ENCODE measurements around the gene CDCP1.

CDCP1 gene

DNA sequence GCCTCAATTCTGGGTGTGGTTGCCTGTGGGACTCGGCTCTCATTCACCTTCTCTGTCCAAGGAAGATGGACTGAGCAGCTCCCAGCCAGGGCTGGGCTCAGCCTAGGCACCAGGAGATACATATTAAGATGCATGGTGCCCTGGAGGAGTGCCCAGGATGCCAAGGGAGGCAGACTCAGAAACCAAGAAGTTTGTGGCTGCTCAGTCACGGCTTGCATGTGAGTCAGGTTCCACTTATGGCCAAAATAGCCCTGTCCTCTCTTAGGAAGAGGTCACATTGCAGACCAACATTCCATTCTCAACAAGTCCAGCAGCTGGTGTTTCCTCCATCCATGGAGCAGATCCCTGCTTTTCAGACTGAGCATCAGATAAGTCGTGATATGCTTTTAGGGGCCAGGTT lies 21.8 kb downstream of the CDCP1 start:
- Histone ChIP-seq H2AFZ (ENCODE audit: low read length, unreplicated experiment) (no peak overlapping the region), H3K4me3 (ENCODE audit: low read depth, low read length) (peak overlapping the region; percentile 8; the same call in 1 of the 2 replicates), H3K27me3 (ENCODE audit: insufficient read depth, low read length) (no peaks in the 10 kb centered on the region), H3K79me2 (ENCODE audit: control insufficient read depth, insufficient read depth, low read length, unreplicated experiment) (no peaks in the 10 kb centered on the region), H3K27ac (ENCODE audit: low read depth, low read length) (peak overlapping the region; percentile 98), H3K4me1 (ENCODE audit: control insufficient read depth, insufficient read depth, low read length, unreplicated experiment) (peaks cover 69% of the 10 kb centered on the region), H3K36me3 (ENCODE audit: insufficient read depth, low read length) (no peaks in the 10 kb centered on the region)

DNA sequence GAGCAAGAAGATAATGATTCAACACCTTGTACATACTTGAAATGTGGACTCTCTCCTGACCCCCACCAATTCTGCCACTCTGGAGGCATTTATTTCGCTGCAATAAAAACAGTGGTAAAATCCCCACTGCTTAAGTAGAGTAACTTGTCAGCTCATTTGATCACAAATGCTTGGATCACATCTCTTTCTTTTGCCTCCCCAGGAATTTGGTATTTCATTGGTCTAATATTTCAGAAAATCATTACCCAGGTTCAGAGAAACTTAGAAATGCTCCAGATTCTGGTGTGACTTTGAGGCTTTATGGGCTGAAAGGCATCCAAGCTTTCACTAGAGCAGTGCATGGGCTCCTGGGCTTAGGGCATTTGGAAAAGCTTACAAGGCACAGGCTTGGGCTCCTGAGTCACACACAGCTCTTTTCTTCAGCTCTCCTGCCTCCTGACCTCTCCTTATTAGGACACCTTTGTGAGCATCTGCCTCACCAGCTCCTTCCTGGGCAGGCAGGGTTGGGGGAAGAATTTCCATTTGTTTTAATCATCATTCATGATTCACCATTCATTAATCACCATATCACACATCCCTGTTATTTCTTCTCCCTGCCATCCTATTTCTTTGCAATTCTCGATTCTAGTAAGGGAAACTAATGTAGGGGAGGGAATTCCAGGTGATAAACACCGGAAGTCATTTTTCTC lies 22.5 kb downstream of the CDCP1 start:
- Histone ChIP-seq H2AFZ (ENCODE audit: low read length, unreplicated experiment) (no peak overlapping the region), H3K27ac (ENCODE audit: low read depth, low read length) (peak overlapping the region; percentile 98), H3K27me3 (ENCODE audit: insufficient read depth, low read length) (no peaks in the 10 kb centered on the region), H3K79me2 (ENCODE audit: control insufficient read depth, insufficient read depth, low read length, unreplicated experiment) (no peaks in the 10 kb centered on the region), H3K4me1 (ENCODE audit: control insufficient read depth, insufficient read depth, low read length, unreplicated experiment) (peaks cover 69% of the 10 kb centered on the region), H3K4me3 (ENCODE audit: low read depth, low read length) (peak overlapping the region; percentile 8; the same call in 1 of the 2 replicates), H3K36me3 (ENCODE audit: insufficient read depth, low read length) (no peaks in the 10 kb centered on the region)

DNA sequence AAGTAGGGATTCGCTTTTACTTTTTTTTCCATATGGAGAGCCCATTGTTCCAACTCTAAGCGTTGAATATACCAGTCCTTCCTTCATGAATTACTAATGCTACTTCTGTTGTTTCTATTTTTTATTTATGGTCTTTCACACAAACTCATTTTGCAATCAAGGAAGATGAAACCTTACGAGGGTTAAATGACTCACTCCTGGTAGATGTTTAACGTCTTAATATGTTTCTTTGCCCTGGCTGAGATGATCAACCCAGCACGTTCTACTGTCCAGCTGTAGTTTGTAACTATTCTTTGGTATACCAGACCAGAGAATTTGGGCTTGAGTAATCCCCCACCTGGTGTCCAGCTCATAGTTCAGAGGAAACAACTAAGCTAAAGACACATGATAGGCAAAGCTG lies 23.1 kb downstream of the CDCP1 start:
- Histone ChIP-seq H3K4me3 (ENCODE audit: low read depth, low read length) (peak overlapping the region; percentile 8; the same call in 1 of the 2 replicates), H3K79me2 (ENCODE audit: control insufficient read depth, insufficient read depth, low read length, unreplicated experiment) (no peaks in the 10 kb centered on the region), H3K36me3 (ENCODE audit: insufficient read depth, low read length) (no peaks in the 10 kb centered on the region), H2AFZ (ENCODE audit: low read length, unreplicated experiment) (no peak overlapping the region), H3K4me1 (ENCODE audit: control insufficient read depth, insufficient read depth, low read length, unreplicated experiment) (peaks cover 69% of the 10 kb centered on the region), H3K27me3 (ENCODE audit: insufficient read depth, low read length) (no peaks in the 10 kb centered on the region), H3K27ac (ENCODE audit: low read depth, low read length) (peak overlapping the region; percentile 98)

DNA sequence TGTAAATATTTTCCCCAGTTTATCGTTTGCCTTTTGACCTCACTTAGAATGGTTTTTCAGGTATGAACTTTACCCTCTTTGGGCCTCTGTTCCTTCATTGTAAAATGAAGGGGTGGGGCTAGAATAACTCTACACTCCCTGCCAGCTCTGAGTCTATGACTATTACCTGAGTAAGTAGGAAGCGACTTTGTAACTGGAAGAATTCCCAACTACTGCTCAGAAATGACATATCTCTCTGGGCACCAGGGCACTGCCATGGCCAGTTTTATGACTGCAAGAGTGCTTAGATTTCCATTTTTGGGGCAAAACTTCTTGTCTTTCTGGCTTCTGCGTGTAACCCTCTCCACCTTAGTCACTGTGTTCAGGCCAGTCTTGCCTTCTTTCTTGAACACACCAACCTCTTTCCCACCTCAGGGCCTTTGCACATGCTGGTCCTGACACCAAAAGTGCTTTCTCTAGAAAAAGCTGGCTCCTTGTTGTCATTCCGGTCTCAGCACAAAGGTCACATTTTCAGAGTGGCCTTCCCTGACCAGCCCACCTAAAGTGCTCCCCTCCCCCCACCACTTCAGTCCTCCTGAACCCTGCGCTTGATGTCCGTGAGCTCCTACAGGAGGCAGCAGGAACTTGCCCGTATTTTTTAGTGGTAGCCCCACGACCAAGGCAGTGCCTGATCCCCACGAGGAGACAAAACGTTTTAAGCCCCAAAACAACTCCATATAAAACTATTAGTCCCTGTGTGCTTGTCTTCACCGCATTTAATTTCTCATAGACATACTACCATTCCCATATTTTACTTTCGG lies 25.6 kb downstream of the CDCP1 start:
- Histone ChIP-seq H3K4me1 (ENCODE audit: control insufficient read depth, insufficient read depth, low read length, unreplicated experiment) (peaks cover 55% of the 10 kb centered on the region), H3K4me3 (ENCODE audit: low read depth, low read length) (no peak overlapping the region), H3K36me3 (ENCODE audit: insufficient read depth, low read length) (no peaks in the 10 kb centered on the region), H3K27ac (ENCODE audit: low read depth, low read length) (peak overlapping the region; percentile 47), H2AFZ (ENCODE audit: low read length, unreplicated experiment) (no peak overlapping the region), H3K79me2 (ENCODE audit: control insufficient read depth, insufficient read depth, low read length, unreplicated experiment) (no peaks in the 10 kb centered on the region), H3K27me3 (ENCODE audit: insufficient read depth, low read length) (no peaks in the 10 kb centered on the region)

DNA sequence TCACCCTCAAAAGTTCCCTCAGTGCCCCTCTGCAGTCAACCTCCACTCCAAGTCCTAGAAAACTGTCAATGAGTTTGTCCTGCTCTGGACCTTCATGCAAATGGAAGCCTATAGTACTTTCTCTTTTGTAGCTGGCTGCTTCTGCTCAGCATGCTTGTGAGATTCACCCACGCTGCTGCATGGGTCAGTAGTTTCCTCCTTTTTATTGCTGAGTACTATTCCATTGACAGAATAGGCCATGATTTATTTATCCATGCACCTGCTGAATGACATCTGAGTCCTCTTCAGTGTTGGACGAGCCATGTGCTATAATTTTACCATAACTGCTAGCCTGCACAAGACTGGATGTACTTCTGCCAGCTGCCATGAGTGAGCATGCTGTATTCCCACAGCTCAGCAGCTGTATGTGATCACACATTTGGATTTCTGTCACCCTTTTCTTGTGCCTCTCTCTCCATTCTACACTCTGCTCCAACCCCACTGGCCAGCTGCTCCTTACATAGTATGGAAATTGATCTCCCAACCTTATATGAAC lies 26.3 kb downstream of the CDCP1 start:
- Histone ChIP-seq H2AFZ (ENCODE audit: low read length, unreplicated experiment) (no peak overlapping the region), H3K27me3 (ENCODE audit: insufficient read depth, low read length) (no peaks in the 10 kb centered on the region), H3K79me2 (ENCODE audit: control insufficient read depth, insufficient read depth, low read length, unreplicated experiment) (no peaks in the 10 kb centered on the region), H3K4me3 (ENCODE audit: low read depth, low read length) (no peak overlapping the region), H3K4me1 (ENCODE audit: control insufficient read depth, insufficient read depth, low read length, unreplicated experiment) (peaks cover 48% of the 10 kb centered on the region), H3K27ac (ENCODE audit: low read depth, low read length) (no peak overlapping the region; the same call in 1 of the 2 replicates), H3K36me3 (ENCODE audit: insufficient read depth, low read length) (no peaks in the 10 kb centered on the region)

DNA sequence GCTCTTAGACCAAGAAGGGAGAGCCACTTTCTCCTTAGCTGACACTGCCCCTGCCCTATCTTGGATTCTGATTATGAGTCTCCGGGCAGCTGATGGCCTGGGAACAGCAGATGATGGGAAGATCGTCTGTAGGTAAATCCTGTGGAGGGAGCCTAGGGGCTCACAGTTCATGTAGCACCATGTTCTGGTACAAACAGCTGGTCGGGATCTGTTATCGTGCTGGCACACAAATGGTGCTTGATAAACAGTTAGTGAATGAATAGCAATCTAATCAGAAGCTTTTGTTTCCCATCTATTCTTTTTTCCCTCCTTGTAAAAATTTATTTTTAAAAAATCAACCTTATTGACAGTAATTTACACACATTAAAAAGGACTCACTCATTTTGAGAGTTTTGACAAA lies 26.8 kb downstream of the CDCP1 start:
- no peaks in the 10 kb centered on the region for H3K79me2 ChIP-seq (ENCODE audit: control insufficient read depth, insufficient read depth, low read length, unreplicated experiment)
- H3K36me3 ChIP-seq (ENCODE audit: insufficient read depth, low read length), result no peaks in the 10 kb centered on the region
- H3K27ac ChIP-seq (ENCODE audit: low read depth, low read length), result no peak overlapping the region
- no peak overlapping the region for H2AFZ ChIP-seq (ENCODE audit: low read length, unreplicated experiment)
- H3K4me1 ChIP-seq (ENCODE audit: control insufficient read depth, insufficient read depth, low read length, unreplicated experiment), result peaks cover 43% of the 10 kb centered on the region
- H3K4me3 ChIP-seq (ENCODE audit: low read depth, low read length), result no peak overlapping the region
- no peaks in the 10 kb centered on the region for H3K27me3 ChIP-seq (ENCODE audit: insufficient read depth, low read length)

DNA sequence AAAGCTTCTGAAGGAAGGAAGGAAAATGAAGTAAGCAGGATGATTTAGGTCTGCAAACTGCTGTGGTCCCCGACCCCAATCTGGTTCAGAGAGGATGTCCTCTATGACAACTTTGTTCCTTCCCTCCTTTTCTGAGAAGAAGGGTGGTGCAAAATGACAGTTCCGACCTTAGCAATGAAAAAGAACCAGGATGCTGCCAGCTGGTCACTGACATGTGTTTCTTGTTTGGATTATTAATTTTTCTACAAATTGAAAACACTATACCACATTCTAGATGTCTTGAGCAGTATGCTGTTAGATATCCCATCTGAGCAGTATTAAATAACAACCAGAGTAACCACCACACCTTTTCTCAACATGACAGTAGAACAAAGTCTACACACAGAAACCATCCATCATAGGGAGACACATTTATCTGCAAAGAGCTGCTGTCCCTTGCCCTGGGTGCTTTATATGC lies 27.5 kb downstream of the CDCP1 start:
- Histone ChIP-seq H2AFZ (ENCODE audit: low read length, unreplicated experiment) (no peak overlapping the region), H3K36me3 (ENCODE audit: insufficient read depth, low read length) (no peaks in the 10 kb centered on the region), H3K27me3 (ENCODE audit: insufficient read depth, low read length) (no peaks in the 10 kb centered on the region), H3K4me1 (ENCODE audit: control insufficient read depth, insufficient read depth, low read length, unreplicated experiment) (peaks cover 35% of the 10 kb centered on the region), H3K79me2 (ENCODE audit: control insufficient read depth, insufficient read depth, low read length, unreplicated experiment) (no peaks in the 10 kb centered on the region), H3K4me3 (ENCODE audit: low read depth, low read length) (no peak overlapping the region), H3K27ac (ENCODE audit: low read depth, low read length) (no peak overlapping the region)

DNA sequence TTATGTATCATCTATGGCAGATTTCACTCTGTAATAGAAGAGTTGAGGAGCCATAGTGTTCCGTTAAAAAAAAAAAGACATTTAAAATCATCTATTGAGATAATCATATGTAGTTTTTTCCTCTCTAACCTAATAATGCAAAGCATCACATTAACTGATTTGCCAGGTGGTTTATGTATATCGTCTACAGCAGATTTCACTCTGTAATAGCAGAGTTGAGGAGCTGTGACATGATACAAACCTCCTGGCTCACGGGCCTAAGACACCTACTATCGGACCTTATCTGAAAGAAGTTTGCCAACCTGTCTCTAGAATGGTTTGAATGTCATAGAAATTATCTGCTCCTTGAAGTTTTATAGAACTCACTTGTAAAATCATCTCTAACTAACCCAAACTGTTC lies 29.8 kb downstream of the CDCP1 start:
- no peak overlapping the region for H3K27ac ChIP-seq (ENCODE audit: low read depth, low read length)
- H3K4me3 ChIP-seq (ENCODE audit: low read depth, low read length), result no peak overlapping the region
- H3K27me3 ChIP-seq (ENCODE audit: insufficient read depth, low read length), result no peaks in the 10 kb centered on the region
- peaks cover 24% of the 10 kb centered on the region for H3K4me1 ChIP-seq (ENCODE audit: control insufficient read depth, insufficient read depth, low read length, unreplicated experiment)
- H2AFZ ChIP-seq (ENCODE audit: low read length, unreplicated experiment), result no peak overlapping the region
- H3K36me3 ChIP-seq (ENCODE audit: insufficient read depth, low read length), result peaks cover 3% of the 10 kb centered on the region; the same call in 1 of the 2 replicates
- H3K79me2 ChIP-seq (ENCODE audit: control insufficient read depth, insufficient read depth, low read length, unreplicated experiment), result no peaks in the 10 kb centered on the region

DNA sequence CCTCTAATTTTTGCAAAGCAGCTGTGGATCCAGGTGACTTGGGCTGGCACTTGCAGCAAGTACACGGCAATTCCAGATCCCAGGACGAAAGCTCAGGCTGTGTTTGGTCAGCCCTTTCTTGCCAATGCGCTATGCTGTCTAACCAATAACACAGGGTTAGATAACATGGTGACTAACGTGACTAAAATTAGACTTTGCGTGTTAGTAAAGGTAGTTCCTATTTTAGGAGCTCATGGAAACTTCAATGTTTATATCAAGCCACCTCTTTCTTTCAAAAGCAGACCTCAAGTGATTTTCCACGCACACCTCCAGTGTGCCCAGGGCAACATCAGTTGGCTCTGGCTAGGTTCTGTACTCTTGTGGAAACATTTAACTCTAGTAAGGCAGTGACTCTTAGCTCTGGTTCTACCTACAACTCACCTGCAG lies 32.5 kb downstream of the CDCP1 start:
- Histone ChIP-seq H3K79me2 (ENCODE audit: control insufficient read depth, insufficient read depth, low read length, unreplicated experiment) (no peaks in the 10 kb centered on the region), H3K4me1 (ENCODE audit: control insufficient read depth, insufficient read depth, low read length, unreplicated experiment) (peaks cover 7% of the 10 kb centered on the region), H3K4me3 (ENCODE audit: low read depth, low read length) (no peak overlapping the region), H3K27me3 (ENCODE audit: insufficient read depth, low read length) (no peaks in the 10 kb centered on the region), H3K36me3 (ENCODE audit: insufficient read depth, low read length) (peaks cover 3% of the 10 kb centered on the region; the same call in 1 of the 2 replicates), H2AFZ (ENCODE audit: low read length, unreplicated experiment) (no peak overlapping the region), H3K27ac (ENCODE audit: low read depth, low read length) (no peak overlapping the region)

DNA sequence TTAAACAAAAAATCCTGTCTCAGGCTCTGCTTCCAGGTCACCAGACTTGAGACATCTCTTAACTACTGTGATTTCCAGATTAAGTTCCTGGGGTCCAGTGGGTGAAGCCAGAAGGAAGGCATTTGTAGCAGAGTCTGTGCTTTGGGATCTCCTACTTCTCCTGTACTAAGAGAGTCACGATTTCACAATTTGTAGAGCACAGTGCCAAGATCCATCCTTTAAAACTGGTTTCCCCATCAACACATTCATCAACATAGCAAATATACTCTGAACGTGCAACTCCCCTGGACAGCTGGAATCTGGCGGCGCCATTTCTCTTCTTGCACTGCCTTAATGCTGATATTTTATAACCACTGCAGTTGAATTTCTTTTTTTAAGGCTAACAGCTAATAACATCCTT lies 33.2 kb downstream of the CDCP1 start:
- no peak overlapping the region for H2AFZ ChIP-seq (ENCODE audit: low read length, unreplicated experiment)
- peaks cover 7% of the 10 kb centered on the region for H3K4me1 ChIP-seq (ENCODE audit: control insufficient read depth, insufficient read depth, low read length, unreplicated experiment)
- H3K27me3 ChIP-seq (ENCODE audit: insufficient read depth, low read length), result no peaks in the 10 kb centered on the region
- no peaks in the 10 kb centered on the region for H3K79me2 ChIP-seq (ENCODE audit: control insufficient read depth, insufficient read depth, low read length, unreplicated experiment)
- H3K36me3 ChIP-seq (ENCODE audit: insufficient read depth, low read length), result peaks cover 3% of the 10 kb centered on the region; the same call in 1 of the 2 replicates
- no peak overlapping the region for H3K27ac ChIP-seq (ENCODE audit: low read depth, low read length)
- no peak overlapping the region for H3K4me3 ChIP-seq (ENCODE audit: low read depth, low read length)

Data from ACC112 (cell line).